GM19452 (cell line): ENCODE measurements around the gene CCDC9.
"Not testable (repeated sequence)": the region's sequence is repeated elsewhere in the genome, so short reads cannot be mapped to it uniquely, and the experiment has no call there.

Experiments used
- ATAC-seq: cut with Tn5 transposase; IDR thresholded peaks from one replicate; pipeline ENCODE4 v1.9.1; 2021; ENCODE audit not compliant: unreplicated experiment

The CCDC9 gene

GRCh38 chr19:47283405-47284059 lies 27.2 kb downstream of the CCDC9 start:
- ATAC-seq, result no peak

GRCh38 chr19:47284324-47284899 lies 28.1 kb downstream of the CCDC9 start:
- ATAC-seq, result no peak

DNA sequence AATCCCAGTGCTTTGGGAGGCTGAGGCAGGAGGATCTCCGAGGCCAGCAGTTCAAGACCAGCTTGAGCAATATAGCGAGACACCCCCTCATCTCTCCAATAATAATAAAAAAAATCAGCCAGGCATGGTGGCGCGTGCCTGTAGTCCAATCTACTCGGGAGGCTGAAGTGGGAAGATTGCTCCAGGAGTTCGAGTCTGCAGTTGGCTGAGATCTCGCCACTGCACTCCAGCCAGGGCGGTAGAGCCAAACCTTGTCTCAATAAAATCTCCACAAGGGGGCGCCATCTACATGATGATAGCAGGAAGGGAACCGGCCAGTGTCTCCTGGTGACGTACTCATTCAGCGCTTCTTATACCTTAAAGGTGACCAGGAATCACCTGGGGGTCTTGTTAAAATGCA lies 39.7 kb downstream of the CCDC9 start:
- ATAC-seq, result no peak

DNA sequence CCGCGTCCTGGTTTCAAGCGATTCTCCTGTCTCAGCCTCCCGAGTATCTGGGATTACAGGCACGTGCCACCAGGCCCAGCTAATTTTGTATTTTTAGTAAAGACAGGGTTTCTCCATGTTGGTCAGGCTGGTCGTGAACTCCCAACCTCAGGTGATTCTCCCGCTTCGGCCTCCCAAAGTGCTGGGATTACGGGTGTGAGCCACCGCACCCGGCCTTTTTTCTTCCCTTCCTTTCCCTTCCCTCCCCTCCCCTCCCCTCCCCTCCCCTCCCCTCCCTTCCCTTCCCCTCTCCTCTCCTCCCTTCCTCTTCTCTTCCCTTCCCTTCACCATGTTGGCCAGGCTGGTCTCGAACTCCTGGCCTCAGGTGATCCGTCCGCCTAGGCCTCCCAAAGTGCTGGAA lies 44.5 kb downstream of the CCDC9 start:
- not testable (repeated sequence) for ATAC-seq

GRCh38 chr19:47302249-47302648 lies 45.9 kb downstream of the CCDC9 start:
- no peak for ATAC-seq

DNA sequence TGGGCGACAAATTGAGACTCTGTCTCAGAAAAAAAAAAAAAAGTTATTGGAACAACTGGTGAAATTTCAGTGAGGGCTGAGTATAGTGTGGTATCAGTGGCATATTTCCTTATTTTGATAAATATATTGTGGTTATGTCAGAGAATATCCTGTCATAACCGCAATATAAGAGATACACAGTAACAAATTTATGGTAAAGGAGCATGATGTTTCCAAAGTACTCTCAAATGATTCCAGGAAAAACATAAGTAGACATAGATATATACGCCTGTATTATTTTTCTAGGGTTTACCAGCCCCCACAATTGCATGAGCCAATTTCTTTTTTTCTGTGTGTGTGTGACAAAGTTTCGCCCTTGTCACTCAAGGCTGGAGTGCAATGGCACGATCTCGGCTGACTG lies 47.6 kb downstream of the CCDC9 start:
- ATAC-seq, result no peak

GRCh38 chr19:47305309-47305751 lies 49.0 kb downstream of the CCDC9 start:
- ATAC-seq, result no peak

GRCh38 chr19:47306303-47306702 lies 50.0 kb downstream of the CCDC9 start:
- no peak for ATAC-seq

- ATAC-seq, result no peak
Measured at GRCh38 chr19:47309038-47309437, 52.7 kb downstream of the CCDC9 start.

DNA sequence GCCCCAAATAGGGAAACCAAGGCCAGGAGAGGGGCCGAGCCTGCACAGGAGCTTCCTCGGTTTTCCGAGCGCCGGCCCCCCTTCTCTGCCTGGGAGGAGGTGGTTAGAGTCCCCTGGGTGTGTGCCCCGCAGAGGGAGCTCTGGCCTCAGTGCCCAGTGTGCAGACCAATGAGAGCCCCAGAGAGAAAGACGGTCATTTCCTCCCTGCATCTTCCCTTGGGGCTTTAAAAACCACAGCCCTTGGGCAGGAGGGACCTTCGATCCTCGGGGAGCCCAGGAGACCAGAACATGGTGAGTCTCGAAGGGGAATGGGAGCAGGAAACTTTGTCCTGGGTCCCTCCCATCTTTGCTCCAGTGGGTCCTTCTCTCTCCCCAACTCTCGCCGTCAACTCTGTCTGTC lies 53.3 kb downstream of the CCDC9 start, which contains the start of gene C5AR1:
Gene C5AR1, plus strand, starts transcription at position 254 of the 400 bp plus-strand sequence. Its CDS starts 35 bp downstream, at position 289.
- no peak for ATAC-seq

- no peak for ATAC-seq
Measured at GRCh38 chr19:47310323-47310722, 54.0 kb downstream of the CCDC9 start.

DNA sequence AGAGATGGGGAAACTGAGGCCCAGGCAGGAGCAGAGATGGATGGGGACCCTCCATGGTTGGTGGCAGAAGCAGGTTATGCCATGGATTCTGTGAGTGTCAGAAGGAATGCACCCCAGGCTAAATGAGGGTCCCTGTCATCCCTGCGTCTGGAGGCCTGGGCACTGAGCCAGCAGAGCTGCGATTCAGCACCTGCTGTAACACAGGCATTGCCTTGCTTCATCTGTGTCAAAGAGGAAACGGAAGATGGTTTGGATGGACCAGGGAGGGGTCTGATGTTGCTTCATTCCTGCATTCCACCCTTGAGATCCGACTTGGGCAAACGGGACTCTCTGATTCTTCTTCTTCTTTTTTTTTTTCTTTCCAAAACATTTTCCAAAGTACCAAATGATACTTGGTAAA lies 54.5 kb downstream of the CCDC9 start:
- ATAC-seq, result no peak

DNA sequence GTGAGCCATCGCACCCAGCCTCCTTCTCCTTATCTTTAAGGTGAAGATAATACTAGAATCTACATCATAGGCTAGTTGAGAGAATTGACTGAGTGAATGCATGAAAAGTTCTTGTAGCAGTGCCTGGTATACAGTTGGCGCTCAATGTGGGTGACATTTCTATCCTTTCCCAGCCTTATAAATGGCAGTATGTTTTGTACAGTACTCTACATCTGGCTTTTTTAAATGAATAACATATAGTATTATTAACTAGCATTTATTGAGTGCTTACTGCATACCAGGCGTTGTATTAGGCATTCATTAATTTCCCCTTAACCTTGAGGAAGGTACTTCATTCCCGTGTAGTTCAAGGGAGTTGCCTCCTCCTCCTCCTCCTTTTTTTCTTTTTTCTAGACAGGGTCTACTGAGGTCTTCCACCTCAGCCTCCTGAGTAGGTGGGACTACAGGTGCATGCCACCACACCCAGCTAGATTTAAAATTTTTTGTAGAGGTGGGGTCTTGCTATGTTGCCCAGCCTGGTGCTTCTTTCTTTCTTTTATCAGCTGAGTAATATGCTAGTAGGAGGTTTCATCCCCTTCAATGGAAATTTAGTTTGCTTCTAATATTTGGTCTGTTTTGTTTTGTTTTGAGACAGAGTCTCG lies 56.2 kb downstream of the CCDC9 start:
- no peak for ATAC-seq

DNA sequence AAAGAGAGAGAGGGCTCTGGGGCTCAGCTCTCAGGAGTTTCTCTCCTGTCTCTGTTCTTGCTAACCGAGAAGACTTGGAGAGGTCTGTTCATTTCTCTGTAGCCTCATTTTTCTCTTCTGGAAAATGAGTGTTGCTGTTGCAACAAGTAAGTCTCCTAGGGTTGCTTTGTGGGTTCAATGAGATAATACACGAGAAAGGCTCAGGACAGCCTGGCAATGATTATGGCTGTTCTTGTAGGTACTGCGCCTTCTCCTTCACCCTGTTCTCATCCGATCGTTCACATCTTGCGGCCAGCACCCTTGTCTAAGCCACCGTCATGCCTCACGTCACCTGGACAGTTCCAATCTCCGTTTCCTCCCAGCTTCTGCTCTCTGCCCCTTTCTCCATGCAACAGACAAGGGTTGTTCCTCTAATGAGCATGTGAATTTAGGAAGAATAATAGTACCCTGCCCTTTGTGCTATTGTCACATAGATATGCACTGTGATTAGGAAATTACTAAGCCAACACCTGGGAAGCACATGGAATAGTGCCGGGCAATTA lies 57.5 kb downstream of the CCDC9 start:
- no peak for ATAC-seq

GRCh38 chr19:47315125-47315821 lies 58.9 kb downstream of the CCDC9 start:
- no peak for ATAC-seq

DNA sequence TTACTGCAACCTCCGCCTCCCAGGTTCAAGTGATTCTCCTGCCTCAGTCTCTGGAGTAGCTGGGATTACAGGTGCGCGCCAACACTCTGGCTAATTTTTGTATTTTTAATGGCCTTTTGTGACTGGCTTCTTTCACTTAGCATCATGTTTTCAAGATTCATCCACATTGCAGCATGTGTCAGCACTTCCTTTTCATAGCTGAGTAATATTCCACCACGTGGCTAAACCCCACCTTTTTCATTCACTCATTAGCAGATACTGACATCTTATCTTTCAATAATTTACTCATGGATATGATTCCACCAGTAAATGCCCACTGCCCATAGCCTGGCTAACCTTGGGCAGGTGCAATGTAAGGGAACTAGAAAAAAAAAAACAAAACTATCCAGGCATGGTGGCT lies 60.2 kb downstream of the CCDC9 start:
- no peak for ATAC-seq

DNA sequence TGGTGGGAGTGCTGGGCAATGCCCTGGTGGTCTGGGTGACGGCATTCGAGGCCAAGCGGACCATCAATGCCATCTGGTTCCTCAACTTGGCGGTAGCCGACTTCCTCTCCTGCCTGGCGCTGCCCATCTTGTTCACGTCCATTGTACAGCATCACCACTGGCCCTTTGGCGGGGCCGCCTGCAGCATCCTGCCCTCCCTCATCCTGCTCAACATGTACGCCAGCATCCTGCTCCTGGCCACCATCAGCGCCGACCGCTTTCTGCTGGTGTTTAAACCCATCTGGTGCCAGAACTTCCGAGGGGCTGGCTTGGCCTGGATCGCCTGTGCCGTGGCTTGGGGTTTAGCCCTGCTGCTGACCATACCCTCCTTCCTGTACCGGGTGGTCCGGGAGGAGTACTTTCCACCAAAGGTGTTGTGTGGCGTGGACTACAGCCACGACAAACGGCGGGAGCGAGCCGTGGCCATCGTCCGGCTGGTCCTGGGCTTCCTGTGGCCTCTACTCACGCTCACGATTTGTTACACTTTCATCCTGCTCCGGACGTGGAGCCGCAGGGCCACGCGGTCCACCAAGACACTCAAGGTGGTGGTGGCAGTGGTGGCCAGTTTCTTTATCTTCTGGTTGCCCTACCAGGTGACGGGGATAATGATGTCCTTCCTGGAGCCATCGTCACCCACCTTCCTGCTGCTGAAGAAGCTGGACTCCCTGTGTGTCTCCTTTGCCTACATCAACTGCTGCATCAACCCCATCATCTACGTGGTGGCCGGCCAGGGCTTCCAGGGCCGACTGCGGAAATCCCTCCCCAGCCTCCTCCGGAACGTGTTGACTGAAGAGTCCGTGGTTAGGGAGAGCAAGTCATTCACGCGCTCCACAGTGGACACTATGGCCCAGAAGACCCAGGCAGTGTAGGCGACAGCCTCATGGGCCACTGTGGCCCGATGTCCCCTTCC lies 63.9 kb downstream of the CCDC9 start:
- no peak for ATAC-seq
